IMR-90 (cell line): Measurements from ENCODE around the gene CCL28. TPM values are rescaled to one million over a fixed set of nuclear protein-coding genes. Genes with fewer than 3 reads are reported as not detected.

ENCODE experiments used
- ATAC-seq: fragments of 200-7000 bp; cut with Tn5 transposase; 2 replicates; pipeline ENCODE4 v1.9.1; 2020; ENCODE audit warnings: low read depth, mild to moderate bottlenecking, moderate library complexity
- BruUV-seq: library from RNA; stranded (reverse); fragments of 400-500 nt; replicated peaks from 2 replicates; lab custom pipeline; 2021; lab: Mats Ljungman, UMichigan
- CTCF ChIA-PET: fragments of 300-600 bp; formaldehyde crosslinking; extraction: SDS; loops from one replicate; lab custom pipeline; 2021; ENCODE audit warnings: antibody characterized with exemption; lab: Yijun Ruan, JAX
- POLR2A ChIA-PET: fragments of 300-600 bp; sonication (Branson Sonifier 250); formaldehyde crosslinking; loops from one replicate; lab custom pipeline; 2022; ENCODE audit warnings: antibody characterized with exemption; ENCODE audit not compliant: unreplicated experiment; lab: Charles Lee
- DNase-seq: peaks from one replicate; pipeline ENCODE4 v3.0.0; 2013
- H2AFZ ChIP-seq: replicated peaks from 2 replicates; pipeline ENCODE3; 2013; ENCODE audit warnings: low read length, mild to moderate bottlenecking; ENCODE audit not compliant: poor library complexity
- H2AK5ac ChIP-seq: 2 replicates; pipeline ENCODE4 v1.6.1; 2013; ENCODE audit warnings: low read depth, low read length, inconsistent platforms
- H2AK9ac ChIP-seq: replicated peaks from 2 replicates; pipeline ENCODE3; 2013; ENCODE audit warnings: mild to moderate bottlenecking, low read depth, low read length, moderate library complexity; ENCODE audit not compliant: poor library complexity
- H2BK120ac ChIP-seq: 2 replicates; pipeline ENCODE4 v1.6.1; 2013; ENCODE audit warnings: low read depth, low read length, inconsistent platforms
- H2BK15ac ChIP-seq: 3 replicates; pipeline ENCODE4 v1.6.1; 2013; ENCODE audit warnings: low read depth, low read length, inconsistent platforms
- H2BK20ac ChIP-seq: 2 replicates; pipeline ENCODE4 v1.6.1; 2013; ENCODE audit warnings: low read depth, mild to moderate bottlenecking, inconsistent platforms, low read length, moderate library complexity
- H2BK5ac ChIP-seq: 2 replicates; pipeline ENCODE4 v1.6.1; 2013; ENCODE audit warnings: mild to moderate bottlenecking, low read depth, low read length, inconsistent platforms; ENCODE audit not compliant: poor library complexity, severe bottlenecking
- H3K14ac ChIP-seq: replicated peaks from 2 replicates; pipeline ENCODE4 v1.6.1; 2013; ENCODE audit warnings: low read depth, low read length, inconsistent platforms
- H3K18ac ChIP-seq: 2 replicates; pipeline ENCODE4 v1.6.1; 2013; ENCODE audit warnings: low read depth, low read length, control low read depth
- H3K23ac ChIP-seq: 2 replicates; pipeline ENCODE4 v1.6.1; 2013; ENCODE audit warnings: low read depth, low read length, inconsistent platforms
- H3K27ac ChIP-seq: 2 replicates; pipeline ENCODE4 v1.5.1; 2013; ENCODE audit warnings: mild to moderate bottlenecking, control low read depth, low read length; ENCODE audit not compliant: insufficient read depth
- H3K27me3 ChIP-seq: 2 replicates; pipeline ENCODE4 v1.6.1; 2013; ENCODE audit warnings: low read length; ENCODE audit not compliant: control insufficient read depth, insufficient read depth
- H3K36me3 ChIP-seq: 2 replicates; pipeline ENCODE4 v1.6.1; 2013; ENCODE audit warnings: low read length, mixed read lengths; ENCODE audit not compliant: control insufficient read depth, insufficient read depth
- H3K4ac ChIP-seq: 2 replicates; pipeline ENCODE4 v1.6.1; 2013; ENCODE audit warnings: low read depth, low read length, inconsistent platforms
- H3K4me1 ChIP-seq: 2 replicates; pipeline ENCODE4 v1.6.1; 2013; ENCODE audit warnings: low read length, mixed read lengths; ENCODE audit not compliant: control insufficient read depth, insufficient read depth
- H3K4me2 ChIP-seq: 2 replicates; pipeline ENCODE4 v1.6.1; 2013; ENCODE audit warnings: low read depth, mild to moderate bottlenecking, control low read depth, low read length, moderate library complexity
- H3K4me3 ChIP-seq: 2 replicates; pipeline ENCODE4 v1.5.1; 2013; ENCODE audit warnings: low read depth, mild to moderate bottlenecking, control low read depth, low read length, moderate library complexity; ENCODE audit not compliant: insufficient read depth
- H3K56ac ChIP-seq: 2 replicates; pipeline ENCODE4 v1.6.1; 2013; ENCODE audit warnings: low read length, inconsistent platforms; ENCODE audit not compliant: insufficient read depth; ENCODE audit errors: extremely low read depth
- H3K79me1 ChIP-seq, 2 experiments: 2 replicates each; pipeline ENCODE4 v1.6.1; 2013; ENCODE audit warnings: low read length in 2 of 2, inconsistent platforms in 1 of 2, low read depth in 1 of 2
- H3K9ac ChIP-seq: 2 replicates; pipeline ENCODE4 v1.6.1; 2013; ENCODE audit warnings: low read depth, low read length, control low read depth
- H3K9me1 ChIP-seq: 2 replicates; pipeline ENCODE4 v1.6.1; 2013; ENCODE audit warnings: low read length, inconsistent platforms; ENCODE audit not compliant: insufficient read depth
- H3K9me3 ChIP-seq: 2 replicates; pipeline ENCODE4 v1.6.1; 2013; ENCODE audit warnings: low read length; ENCODE audit not compliant: control insufficient read depth, insufficient read depth
- H4K20me1 ChIP-seq: 2 replicates; pipeline ENCODE4 v1.6.1; 2013; ENCODE audit warnings: low read length, inconsistent platforms; ENCODE audit not compliant: insufficient read depth
- H4K5ac ChIP-seq: 2 replicates; pipeline ENCODE4 v1.6.1; 2013; ENCODE audit warnings: mild to moderate bottlenecking, low read depth, low read length, control low read depth
- H4K8ac ChIP-seq, 2 experiments: 2 replicates each; pipeline ENCODE4 v1.6.1; 2013; ENCODE audit warnings: low read depth in 2 of 2, low read length in 2 of 2, control low read depth in 1 of 2, inconsistent platforms in 1 of 2
- H4K91ac ChIP-seq: 2 replicates; pipeline ENCODE4 v1.6.1; 2013; ENCODE audit warnings: low read depth, low read length, inconsistent platforms; ENCODE audit not compliant: insufficient read depth
- CEBPB ChIP-seq: IDR thresholded peaks from 2 replicates; pipeline ENCODE4 v1.6.1; 2012; ENCODE audit warnings: low read depth, low read length, improper control_type of control experiment
- CTCF ChIP-seq: conservative IDR thresholded peaks from 2 replicates; pipeline ENCODE4 v1.5.1; 2012; ENCODE audit warnings: mild to moderate bottlenecking, low read depth, low read length, improper control_type of control experiment
- ELK1 ChIP-seq: fragments of 150-350 bp; IDR thresholded peaks from 2 replicates; pipeline ENCODE4 v1.6.1; 2016; ENCODE audit warnings: low read depth, mild to moderate bottlenecking, low read length, moderate library complexity, borderline replicate concordance
- FOS ChIP-seq: fragments of 150-350 bp; IDR thresholded peaks from 2 replicates; pipeline ENCODE4 v1.6.1; 2016; ENCODE audit warnings: low read depth, low read length
- MAZ ChIP-seq: IDR thresholded peaks from 2 replicates; pipeline ENCODE4 v1.6.1; 2012; ENCODE audit warnings: low read depth, mild to moderate bottlenecking, low read length, improper control_type of control experiment, moderate library complexity, borderline replicate concordance
- RAD21 ChIP-seq: IDR thresholded peaks from 2 replicates; pipeline ENCODE4 v1.6.1; 2012; ENCODE audit warnings: low read length, improper control_type of control experiment
- RCOR1 ChIP-seq: IDR thresholded peaks from 2 replicates; pipeline ENCODE4 v1.6.1; 2012; ENCODE audit warnings: mild to moderate bottlenecking, low read length, improper control_type of control experiment; ENCODE audit not compliant: insufficient replicate concordance
- RFX5 ChIP-seq: IDR thresholded peaks from 2 replicates; pipeline ENCODE4 v1.8.0; 2012; ENCODE audit warnings: low read depth, mild to moderate bottlenecking, low read length, moderate library complexity
- USF2 ChIP-seq: fragments of 150-350 bp; IDR thresholded peaks from 2 replicates; pipeline ENCODE4 v1.6.1; 2017; ENCODE audit warnings: mild to moderate bottlenecking, antibody characterized with exemption, low read length, low read depth
- WGBS, 2 experiments: methylation state at CpG; one replicate each; pipeline versions ENCODE4 v1.1.5 to v1.1.7; 2013; ENCODE audit warnings: missing lambda C conversion rate in 2 of 2; ENCODE audit not compliant: insufficient read length in 1 of 2; ENCODE audit errors: extremely low coverage in 2 of 2; 5-methylcytosine and 5-hydroxymethylcytosine counted together
- dilution Hi-C: fragments of 300-500 bp; cut with HindIII; formaldehyde crosslinking; loops from one replicate; pipeline ENCODE4 v1.14.3; 2018; ENCODE audit warnings: low sequenced_read_pairs; ENCODE audit not compliant: unreplicated experiment
- in situ Hi-C: fragments of 300-500 bp; cut with MboI; formaldehyde crosslinking; loops from 3 replicates; pipeline ENCODE4 v1.14.3; 2019; ENCODE audit warnings: low sequenced_read_pairs, inconsistent platforms, mixed read lengths
- intact Hi-C: fragments of 100-400 bp; cut with micrococcal nuclease; formaldehyde crosslinking; loops from 2 replicates; pipeline ENCODE4 v1.10.0; 2022
- polyA plus RNA-seq, 3 experiments: library from polyadenylated mRNA; depleted of rRNA; stranded (reverse); fragments of >200 nt; gene quantifications; 2 replicates each; pipeline ENCODE4 v1.2.3, GENCODE V29; 2012; ENCODE audit warnings: low replicate concordance in 1 of 3
- total RNA-seq: library from RNA; depleted of rRNA; stranded (reverse); fragments of >200 nt; gene quantifications from 2 replicates; pipeline ENCODE4 v1.2.3, GENCODE V29; 2012

The CCL28 gene
- total and polyA plus RNA-seq, 2 of the 4 experiments (the other 2 are of a cell fraction): under 0.01 to 0.02 TPM

GRCh38 chr5:43415935-43416802, 4.0 kb upstream of the CCL28 start:
- BruUV-seq: no TSS peak
- no CpG with 5 or more reads among the region's 3 CpGs for WGBS, 2 experiments

More at GRCh38 chr5:43415935-43416802, 4.0 kb upstream of the CCL28 start:
- H3K9me3 ChIP-seq: no peaks in the 10 kb centered on the region
- CTCF ChIA-PET: no interaction called here
- no peak overlapping the region for H2AFZ ChIP-seq
- DNase-seq: no peak
- no peak overlapping the region for H4K8ac ChIP-seq
- no peak overlapping the region for H3K4me2 ChIP-seq
- H3K36me3 ChIP-seq: no peaks in the 10 kb centered on the region
- TF ChIP-seq MAZ (no peak), RAD21 (no peak), FOS (no peak), USF2 (no peak), ELK1 (no peak), RFX5 (no peak), CEBPB (no peak), CTCF (no peak), RCOR1 (no peak)
- no peak overlapping the region for H2BK20ac ChIP-seq
- dilution Hi-C loops: no loop called here
- H2AK9ac ChIP-seq: no peak overlapping the region
- no peak overlapping the region for H4K5ac ChIP-seq
- no peak overlapping the region for H3K9ac ChIP-seq
- in situ Hi-C loops: no loop called here
- H4K91ac ChIP-seq: no peak overlapping the region
- H2BK120ac ChIP-seq: no peak overlapping the region
- H3K4me1 ChIP-seq: no peaks in the 10 kb centered on the region
- no peaks in the 10 kb centered on the region for H3K79me1 ChIP-seq
- H3K9me1 ChIP-seq: no peaks in the 10 kb centered on the region
- H2AK5ac ChIP-seq: no peak overlapping the region
- H3K4ac ChIP-seq: no peak overlapping the region
- no peak overlapping the region for H2BK5ac ChIP-seq
- intact Hi-C loops: no loop called here
- no peak overlapping the region for H3K56ac ChIP-seq
- H3K4me3 ChIP-seq: no peak overlapping the region
- no peak overlapping the region for H3K27ac ChIP-seq
- no peak for ATAC-seq
- H3K23ac ChIP-seq: no peak overlapping the region
- H3K27me3 ChIP-seq: peaks cover 13% of the 10 kb centered on the region
- H2BK15ac ChIP-seq: no peak overlapping the region
- no peaks in the 10 kb centered on the region for H4K20me1 ChIP-seq
- no peak overlapping the region for H3K18ac ChIP-seq
- POLR2A ChIA-PET: no interaction called here
- H3K14ac ChIP-seq: no peak overlapping the region
